Stimulated activated CD4-positive, alpha-beta T cell treated with anti-CD3 and anti-CD28 coated beads, Interleukin-4, amount 100 ng/mL, for 48 hours (primary cell): ENCODE results near the gene PAIP2B.
"Not testable (repeated sequence)": the region's sequence is repeated elsewhere in the genome, so short reads cannot be mapped to it uniquely, and the experiment has no call there.

Experiments used
- DNase-seq, 2 donors: peaks; one replicate each; pipeline ENCODE4 v3.0.0-alpha.2; 2020; ENCODE audit warnings: low read depth in 2 of 2

The PAIP2B gene

DNA sequence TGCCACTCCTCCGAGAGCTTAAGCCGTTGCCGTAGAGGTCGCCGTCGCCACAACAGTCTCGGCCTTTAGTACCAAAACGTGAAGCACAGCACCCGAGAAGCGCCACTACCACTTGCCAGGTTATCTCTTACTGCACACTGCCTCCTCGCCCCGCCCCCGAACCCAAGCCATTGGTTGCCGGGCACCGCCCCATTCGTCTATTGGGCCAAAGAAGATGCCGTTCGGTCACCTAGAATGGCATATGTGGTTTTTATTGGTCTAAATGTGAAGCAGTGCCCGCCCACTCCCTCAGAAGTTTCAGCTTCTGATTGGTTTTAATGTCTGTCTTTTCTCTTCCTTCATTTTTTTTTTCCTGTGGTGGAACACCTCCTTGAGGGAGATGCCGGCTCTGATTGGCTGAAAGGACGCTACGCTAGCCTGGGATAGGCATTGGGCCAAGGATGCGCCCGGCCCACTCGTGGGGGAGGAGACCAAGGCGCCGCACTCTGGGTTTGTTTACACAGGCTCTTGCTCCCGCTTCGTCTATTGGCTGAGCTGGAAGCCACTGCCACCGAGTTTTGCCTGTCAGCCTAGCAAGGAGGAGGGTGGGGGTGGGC, at the start of gene PAIP2B:
Gene PAIP2B, minus strand, starts transcription at position 139 of the 596 bp plus-strand sequence. CDS start 24,514 bp downstream, outside the sequence.
- DNase-seq: peak; percentile 94 to 97

DNA sequence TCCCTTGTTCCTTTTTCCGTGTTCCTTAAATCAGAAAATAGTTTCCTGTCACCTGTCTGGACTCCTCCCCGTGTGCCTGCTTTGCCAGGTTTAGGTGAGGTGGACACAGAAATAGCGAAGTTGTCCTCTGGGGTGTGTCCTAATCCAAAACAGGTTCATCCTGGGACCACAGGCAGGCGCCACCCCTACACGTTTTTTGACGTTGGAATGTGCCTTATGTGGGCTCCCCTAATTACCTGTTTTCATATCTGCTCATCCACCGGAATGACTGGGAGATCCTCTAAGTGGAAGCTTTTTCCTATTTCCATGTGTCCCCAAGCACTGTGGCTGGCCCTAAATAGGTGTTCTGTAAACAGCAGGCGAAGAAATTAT, 49.0 kb upstream of the PAIP2B start:
- no peak for DNase-seq

DNA sequence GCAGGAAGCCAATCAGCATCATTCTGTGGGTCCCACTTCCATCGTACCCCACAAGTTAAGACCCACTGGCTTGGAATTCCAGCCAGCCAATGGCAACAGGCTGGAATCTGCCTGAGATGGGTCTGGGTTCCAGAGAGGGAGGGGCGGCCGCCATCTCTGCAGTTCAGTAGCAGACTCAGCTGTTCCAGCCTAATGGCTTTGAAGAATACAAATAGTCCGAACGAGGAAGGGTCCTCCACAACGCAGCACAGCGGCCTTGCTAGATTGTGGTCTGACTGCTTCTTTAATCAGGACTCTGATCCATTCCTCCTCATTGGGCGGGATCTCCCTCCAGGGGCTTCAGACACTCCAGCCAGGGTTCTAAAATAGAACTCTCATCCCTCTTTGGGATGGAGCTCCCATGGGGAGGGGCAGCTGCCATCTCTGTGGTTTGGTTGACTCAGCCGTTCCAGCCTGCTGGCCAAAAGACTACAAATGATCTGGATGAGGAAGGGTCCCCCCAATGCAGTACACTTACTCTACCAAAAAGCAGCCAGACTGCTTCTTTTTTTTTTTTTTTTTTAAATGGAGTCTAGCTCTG, 42.7 kb upstream of the PAIP2B start:
- DNase-seq: no peak

DNA sequence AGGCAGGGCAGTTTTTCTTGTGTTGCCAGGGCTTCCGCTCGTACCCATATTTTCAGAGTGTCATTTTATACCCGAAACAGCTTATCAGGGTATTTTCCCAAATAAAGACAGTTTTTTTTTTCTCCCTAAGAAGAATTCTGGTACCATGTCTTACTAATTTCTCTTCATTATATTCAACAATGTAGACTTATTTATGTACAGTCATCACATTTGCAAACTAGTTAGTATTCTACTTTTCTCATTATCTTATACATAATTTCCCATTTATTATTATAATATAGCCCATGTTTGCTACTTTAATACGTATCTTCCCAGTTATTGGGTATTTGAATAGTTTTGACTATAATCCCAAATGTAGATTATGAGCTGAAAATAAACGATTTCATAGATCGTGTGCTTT, 36.5 kb upstream of the PAIP2B start:
- no peak for DNase-seq

DNA sequence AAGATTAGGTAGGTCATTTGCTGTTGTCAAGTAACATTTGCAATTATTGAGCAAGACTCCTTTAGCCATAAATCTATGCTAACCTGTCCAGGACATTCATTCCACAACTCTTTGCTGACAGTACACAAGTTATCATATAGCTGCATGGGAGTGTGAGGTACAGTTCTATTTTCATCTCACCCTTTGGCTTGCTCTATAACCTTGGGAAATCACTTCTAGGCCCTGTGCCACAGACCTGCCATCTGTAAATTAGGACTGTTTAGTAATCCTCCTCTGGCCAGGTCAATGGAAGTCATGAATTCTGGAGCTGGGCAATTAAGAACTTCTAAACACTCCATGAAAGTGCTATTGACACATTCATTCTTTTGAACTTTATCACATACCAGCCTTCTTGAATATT, 34.6 kb upstream of the PAIP2B start:
- DNase-seq: no peak

- DNase-seq: no peak
These were observed 29.5 kb upstream of the PAIP2B start for GRCh38 chr2:71256421-71256820.

DNA sequence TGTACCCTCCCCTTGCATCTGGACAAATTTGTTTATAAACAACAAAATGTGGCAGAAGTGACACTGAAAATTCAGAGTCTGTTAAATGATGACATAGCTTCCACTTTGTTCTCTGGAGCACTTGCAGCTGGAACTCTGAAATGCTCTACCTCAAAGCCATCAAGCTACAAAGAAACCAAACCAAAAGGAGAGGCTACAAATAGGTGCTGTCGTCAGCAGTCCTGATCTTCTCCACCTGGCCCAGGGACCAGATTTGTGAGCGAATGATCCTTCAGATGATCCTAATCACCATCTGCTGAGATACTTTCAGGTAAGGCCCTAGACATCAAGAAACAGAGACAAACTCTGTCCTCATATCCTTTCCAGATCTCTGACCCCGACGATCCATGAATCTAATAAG, 27.9 kb upstream of the PAIP2B start:
- DNase-seq: no peak

GRCh38 chr2:71254078-71254477, 27.2 kb upstream of the PAIP2B start:
- DNase-seq: no peak

- DNase-seq: no peak
These were observed 26.6 kb upstream of the PAIP2B start for GRCh38 chr2:71253476-71253875.

GRCh38 chr2:71252862-71253261, 26.0 kb upstream of the PAIP2B start:
- DNase-seq: no peak

- DNase-seq: no peak
These were observed 24.0 kb upstream of the PAIP2B start for GRCh38 chr2:71250935-71251334.

GRCh38 chr2:71244302-71244660, 17.4 kb upstream of the PAIP2B start:
- no peak for DNase-seq

GRCh38 chr2:71243634-71244301, 16.9 kb upstream of the PAIP2B start:
- DNase-seq: no peak

- DNase-seq: no peak
These were observed 13.9 kb upstream of the PAIP2B start for GRCh38 chr2:71240794-71241193.

- DNase-seq: no peak
These were observed 11.2 kb upstream of the PAIP2B start for GRCh38 chr2:71238089-71238488.

DNA sequence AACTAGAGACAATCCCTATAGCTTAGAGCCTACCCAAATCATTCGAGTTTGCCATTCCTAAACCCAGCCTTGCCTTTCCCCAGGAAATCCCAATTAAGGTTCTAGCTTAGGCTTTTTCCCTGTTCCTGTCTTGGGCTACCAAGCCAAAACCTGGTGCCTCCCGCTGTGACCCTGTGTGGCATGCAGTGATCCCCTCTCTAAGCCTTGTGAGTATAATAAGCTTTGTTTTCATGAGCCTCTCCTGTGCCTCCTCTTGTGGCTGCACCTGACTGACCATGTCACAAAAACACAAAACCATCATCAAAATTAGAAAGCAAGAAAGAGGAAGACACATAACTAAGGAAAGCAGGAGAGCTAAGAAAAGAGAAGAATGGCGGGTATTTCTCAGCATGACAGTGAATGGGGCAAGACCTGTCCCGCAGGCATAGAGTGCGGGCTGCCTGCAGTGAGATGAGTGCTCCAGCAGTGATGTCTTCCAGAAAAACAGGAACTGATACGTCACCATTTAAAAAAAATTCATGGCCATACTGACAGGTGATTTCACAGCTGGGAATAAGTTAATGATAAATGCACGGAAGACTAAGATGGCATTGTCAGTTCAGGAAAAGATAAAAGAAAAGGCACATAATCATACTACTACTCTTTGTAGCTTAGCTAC, 9.2 kb upstream of the PAIP2B start:
- DNase-seq: no peak

- DNase-seq: not testable (repeated sequence)
These were observed 6.2 kb upstream of the PAIP2B start for GRCh38 chr2:71233072-71233471.

GRCh38 chr2:71226096-71226964, 573 bp downstream of the PAIP2B start:
- peak in 1 of 2 donors; percentile 11 for DNase-seq

- no peak for DNase-seq
These were observed 2.0 kb downstream of the PAIP2B start for GRCh38 chr2:71224935-71225334.

GRCh38 chr2:71224457-71224856, 2.4 kb downstream of the PAIP2B start:
- DNase-seq: no peak

GRCh38 chr2:71223767-71224333, 3.1 kb downstream of the PAIP2B start:
- no peak for DNase-seq

DNA sequence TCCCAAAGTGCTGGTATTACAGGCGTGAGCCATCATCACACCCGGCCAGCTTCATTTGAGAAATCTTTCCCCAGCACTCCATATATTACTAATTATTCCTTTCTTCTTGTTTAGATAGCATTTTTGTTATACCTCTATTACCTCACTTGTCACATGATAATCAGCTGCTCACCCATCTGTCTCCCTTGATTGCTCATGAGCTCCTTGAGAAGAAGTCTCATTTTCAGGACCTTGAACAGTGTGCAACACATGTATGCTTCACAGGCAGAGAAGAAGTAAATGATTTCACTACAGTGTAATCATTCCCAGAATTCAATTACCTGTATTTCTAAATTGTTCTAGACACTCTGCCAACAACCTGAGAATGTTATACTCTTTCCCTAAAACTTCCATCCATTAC, 6.2 kb downstream of the PAIP2B start:
- no peak for DNase-seq
